HG03025 (cell line): ENCODE results near the gene PATZ1.
"Not testable (repeated sequence)": the region's sequence is repeated elsewhere in the genome, so short reads cannot be mapped to it uniquely, and the experiment has no call there.

ENCODE experiments used
- ATAC-seq: cut with Tn5 transposase; IDR thresholded peaks from one replicate; pipeline ENCODE4 v1.9.1; 2021; ENCODE audit warnings: mild to moderate bottlenecking, moderate library complexity; ENCODE audit not compliant: unreplicated experiment, low FRiP score

PATZ1 gene

GRCh38 chr22:31346255-31346732 is at the start of gene PATZ1:
PATZ1 (minus strand) TSS chr22:31346346; CDS start chr22:31345602, 744 bp downstream.
- peak; percentile 29 for ATAC-seq

- ATAC-seq, result no peak
Measured at GRCh38 chr22:31394326-31394725, 48.2 kb upstream of the PATZ1 start.

DNA sequence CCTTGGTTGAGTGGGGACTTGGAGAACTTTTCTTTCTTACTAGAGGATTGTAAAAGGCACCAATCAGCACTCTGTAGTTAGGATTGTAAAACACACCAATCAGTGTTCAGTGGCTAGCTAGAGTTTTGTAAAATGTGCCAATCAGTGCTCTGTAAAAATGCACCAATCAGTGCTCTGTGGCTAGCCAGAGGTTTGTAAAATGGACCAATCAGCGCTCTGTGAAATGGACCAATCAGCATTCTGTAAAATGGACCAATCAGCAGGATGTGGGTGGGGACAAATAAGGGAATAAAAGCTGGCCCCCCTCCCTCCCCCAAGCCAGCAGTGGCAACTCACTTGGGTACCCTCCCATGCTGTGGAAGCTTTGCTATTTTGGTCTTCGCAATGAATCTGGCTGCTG is 47.7 kb upstream of the PATZ1 start:
- no peak for ATAC-seq

GRCh38 chr22:31378651-31379050 is 32.5 kb upstream of the PATZ1 start:
- not testable (repeated sequence) for ATAC-seq

GRCh38 chr22:31378123-31378522 is 32.0 kb upstream of the PATZ1 start:
- no peak for ATAC-seq

DNA sequence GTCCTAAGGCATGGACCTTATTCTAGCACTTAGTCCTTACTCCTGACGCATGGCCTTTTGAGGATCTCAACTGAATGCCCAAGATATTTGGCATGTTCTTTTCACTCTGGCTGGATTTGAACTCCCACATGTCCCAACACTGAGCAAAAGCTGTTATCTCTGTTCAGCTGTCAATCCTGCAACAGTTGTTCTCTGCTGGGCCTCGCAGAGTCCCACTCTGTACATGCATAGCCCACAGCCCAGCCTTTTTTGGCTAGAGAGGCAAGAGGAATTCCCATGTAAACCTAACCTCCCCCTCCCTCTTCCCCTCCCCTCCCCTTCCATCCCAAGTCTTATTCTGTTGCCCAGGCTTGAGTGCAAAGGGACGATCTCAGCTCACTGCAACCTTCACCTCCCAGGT is 31.5 kb upstream of the PATZ1 start:
- ATAC-seq, result no peak

GRCh38 chr22:31367426-31367825 is 21.3 kb upstream of the PATZ1 start:
- no peak for ATAC-seq

DNA sequence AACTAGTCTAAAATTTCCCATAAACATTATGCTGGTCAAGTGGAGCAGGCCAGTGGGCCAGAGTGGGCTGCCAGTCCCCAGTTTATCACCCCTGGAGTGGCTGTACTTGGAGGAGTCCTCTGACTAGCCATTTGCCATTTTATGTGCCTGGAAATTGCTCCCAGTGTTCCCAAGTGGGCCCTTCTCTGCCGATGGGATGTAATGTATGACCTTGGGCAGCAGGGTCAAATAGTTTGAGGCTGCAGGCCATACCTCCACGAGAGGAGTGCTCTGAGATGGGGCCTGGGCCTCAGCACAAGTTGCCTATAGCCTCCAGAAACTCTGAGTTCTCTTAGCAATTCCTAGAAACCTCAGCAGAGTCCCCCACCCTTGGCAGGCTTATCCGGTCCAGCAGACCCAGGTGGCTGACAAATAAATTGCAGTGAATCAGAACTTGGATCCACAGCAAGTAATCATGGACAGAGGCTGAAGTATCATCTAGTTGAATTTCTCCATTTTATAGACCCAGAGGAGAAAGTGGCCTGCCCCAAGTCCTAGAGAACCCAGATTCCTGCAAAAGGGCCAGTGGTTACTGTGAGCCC is 17.8 kb upstream of the PATZ1 start:
- no peak for ATAC-seq

GRCh38 chr22:31361743-31362142 is 15.6 kb upstream of the PATZ1 start:
- no peak for ATAC-seq

- no peak for ATAC-seq
Measured at GRCh38 chr22:31360029-31360428, 13.9 kb upstream of the PATZ1 start.

DNA sequence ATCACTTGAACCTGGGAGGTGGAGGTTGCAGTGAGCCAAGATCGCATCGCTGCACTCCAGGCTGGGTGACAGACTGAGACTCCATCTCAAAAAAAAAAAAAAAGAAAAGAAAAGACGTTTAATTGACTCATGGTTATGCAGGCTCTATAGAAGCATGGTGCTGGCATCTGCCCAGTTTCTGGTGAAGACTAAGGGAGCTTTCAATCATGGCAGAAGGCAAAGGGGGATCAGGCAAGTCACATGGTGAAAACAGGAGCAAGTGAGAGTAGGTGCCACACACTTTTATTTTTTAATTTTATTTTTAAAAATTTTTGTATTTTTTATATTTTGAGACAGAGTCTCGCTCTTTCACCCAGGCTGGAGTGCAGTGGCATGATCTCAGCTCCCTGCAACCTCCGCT is 8.4 kb upstream of the PATZ1 start:
- no peak for ATAC-seq

- ATAC-seq, result no peak
Measured at GRCh38 chr22:31350410-31350863, 4.3 kb upstream of the PATZ1 start.

- ATAC-seq, result no peak
Measured at GRCh38 chr22:31349960-31350359, 3.8 kb upstream of the PATZ1 start.

DNA sequence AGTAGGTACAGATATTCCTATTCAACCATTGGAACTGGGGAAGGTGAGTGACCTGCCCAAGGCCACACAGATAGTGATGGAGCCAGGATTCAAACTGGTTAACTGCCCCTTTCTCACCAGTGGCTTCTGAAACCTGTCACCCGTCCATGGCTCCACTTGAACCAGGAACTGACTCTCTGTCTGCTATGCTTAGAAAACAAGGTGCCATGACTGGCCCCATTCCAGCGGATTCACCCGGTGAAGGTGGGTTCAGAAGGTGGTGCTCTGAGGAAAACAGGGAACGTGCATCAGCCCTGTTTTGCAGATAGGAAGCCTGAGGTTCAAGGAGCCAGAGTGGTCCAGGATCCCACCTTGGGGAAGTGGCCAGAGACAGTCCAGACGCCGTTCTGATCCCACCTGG is 2.6 kb upstream of the PATZ1 start:
- ATAC-seq, result no peak

GRCh38 chr22:31348009-31348337 is 1.8 kb upstream of the PATZ1 start:
- ATAC-seq, result not testable (repeated sequence)

GRCh38 chr22:31347251-31348008 is 1.3 kb upstream of the PATZ1 start:
- no peak for ATAC-seq

DNA sequence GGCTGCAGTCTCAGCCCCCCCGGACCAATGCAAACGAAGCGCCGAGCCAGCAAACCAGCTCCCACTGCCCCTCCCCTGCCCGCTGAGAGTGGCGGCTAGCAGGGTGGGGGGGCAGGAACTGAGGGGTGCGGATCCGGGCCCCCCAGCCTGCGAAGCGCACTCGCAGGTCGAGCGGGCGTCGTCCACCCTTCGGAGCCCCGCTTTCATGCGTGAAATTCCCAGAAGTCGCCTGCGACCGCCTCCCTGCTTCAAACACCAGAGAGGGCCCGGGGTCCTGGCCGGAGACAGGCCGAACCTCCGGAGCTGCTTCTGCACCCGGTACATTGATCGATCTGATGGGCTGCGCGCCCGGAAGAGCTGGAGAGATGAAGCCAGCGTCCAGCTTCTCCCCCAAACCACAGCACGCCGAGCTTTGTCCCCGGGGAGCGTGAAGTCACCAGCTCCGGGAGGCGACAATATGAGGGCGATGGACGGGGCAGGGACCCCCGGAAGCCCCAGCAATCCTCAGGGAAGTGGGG is 646 bp upstream of the PATZ1 start:
- ATAC-seq, result peak; percentile 8

DNA sequence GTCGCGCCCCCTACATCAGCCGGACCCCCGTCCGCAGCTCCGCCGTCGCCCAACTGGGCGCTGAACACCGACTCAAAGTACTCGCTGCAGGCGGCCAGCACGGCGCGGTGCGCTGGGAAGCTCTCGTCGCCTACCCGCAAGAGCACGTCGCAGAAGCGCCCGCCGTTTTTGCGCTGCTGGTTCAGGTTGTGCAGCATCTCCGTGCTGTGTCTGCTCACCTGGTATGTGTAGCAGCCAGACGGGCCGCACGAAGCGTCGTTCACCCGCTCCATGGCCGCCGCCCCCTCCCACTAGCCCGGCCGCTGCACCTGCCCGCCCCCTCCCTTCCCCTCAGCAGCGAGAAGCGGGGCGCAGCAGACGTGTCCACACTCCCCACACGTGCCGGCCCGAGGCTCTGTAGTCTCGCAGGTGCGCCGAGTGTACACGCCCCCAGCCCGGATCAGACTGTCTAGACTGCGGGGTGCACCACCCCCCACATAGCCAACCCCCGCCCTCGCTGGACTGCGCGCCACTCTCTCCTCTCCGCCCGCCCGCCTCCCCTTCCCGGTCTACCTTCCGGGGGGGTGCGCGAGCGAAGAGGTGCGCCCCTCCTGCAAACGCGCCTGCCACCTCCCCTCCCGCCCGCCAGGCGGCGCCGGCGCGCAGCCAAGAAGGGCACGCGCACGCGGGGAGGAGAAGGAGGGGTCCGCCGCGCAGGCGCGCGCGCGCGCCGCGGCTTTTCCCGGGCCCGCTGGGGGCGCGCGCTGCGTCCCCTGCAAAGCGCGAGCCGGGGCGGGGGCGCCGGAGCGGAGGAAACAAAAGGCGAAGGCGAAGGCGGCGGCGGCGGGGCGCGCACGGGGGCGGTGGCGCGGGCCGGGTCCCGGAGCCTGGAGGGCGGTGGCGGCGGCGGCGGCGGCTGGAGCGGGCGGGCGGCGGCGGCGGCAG is 553 bp downstream of the PATZ1 start:
- ATAC-seq, result peak; percentile 41

DNA sequence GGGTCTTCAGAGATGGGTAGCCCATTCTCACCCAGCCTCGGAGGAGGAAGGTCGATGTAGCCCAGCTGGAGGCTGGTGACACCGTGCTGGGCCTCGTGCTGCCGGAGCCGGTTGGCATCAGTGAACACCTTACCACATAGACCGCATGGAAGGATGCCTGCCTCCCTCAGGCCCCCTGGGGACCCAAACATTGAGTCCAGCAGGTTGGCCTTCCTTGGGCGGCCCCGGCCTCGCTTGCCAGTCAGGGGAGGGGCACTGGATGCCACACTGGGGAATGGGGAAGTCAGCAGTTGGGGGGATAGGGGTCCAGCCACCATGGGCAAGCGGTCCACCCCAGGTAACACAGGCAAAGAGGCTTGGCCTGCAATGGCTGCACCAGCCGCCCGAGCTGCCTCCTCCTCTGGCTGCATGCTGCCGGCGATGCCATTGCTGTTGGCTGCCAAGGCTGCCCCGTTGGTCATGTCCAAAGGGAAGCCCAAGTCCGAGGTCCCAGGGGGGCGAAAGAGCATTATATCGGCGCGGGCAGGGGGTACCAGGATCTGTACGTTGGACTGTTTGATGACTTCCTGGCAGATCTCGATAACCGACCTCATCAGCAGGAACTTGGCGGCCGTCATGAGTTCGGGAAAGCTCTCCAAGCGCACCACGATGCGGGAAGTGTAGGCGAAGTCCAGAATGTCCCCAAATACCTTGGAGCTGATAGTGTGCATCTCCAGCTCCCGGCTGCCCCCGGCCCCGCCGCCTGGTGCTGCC is 1.4 kb downstream of the PATZ1 start:
- ATAC-seq, result no peak

GRCh38 chr22:31344256-31344577 is 1.9 kb downstream of the PATZ1 start:
- no peak for ATAC-seq
